Measurements from ENCODE around the gene MKX. TPM values are rescaled to one million over a fixed set of nuclear protein-coding genes. Genes with fewer than 3 reads are reported as not detected.

Gene MKX
- total RNA-seq, 4 donors from 2014 or later: 19.2 to 35.5 (median 23.7) TPM

DNA sequence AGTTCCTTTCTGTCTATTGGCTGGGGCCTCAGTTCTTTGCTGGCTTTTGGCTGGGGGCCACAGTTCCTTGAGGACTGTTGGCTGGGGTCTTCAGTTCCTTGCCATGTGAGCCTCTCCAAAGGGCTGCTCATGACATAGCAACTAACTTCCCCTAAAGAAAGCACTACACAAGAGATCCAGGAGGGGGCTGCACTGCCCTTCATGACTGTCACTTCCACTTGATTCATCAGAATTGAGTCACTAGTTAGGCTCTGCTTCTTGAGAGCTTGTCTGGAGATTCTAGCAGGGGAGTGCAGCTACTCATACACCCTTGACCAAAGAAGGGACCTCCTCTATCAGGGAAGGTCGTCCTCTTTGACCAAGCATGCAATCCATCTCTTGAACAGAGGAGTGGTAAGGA lies 38.0 kb upstream of the MKX start:
- WGBS: 46% methylated on average over 1 of the region's 1 CpG
- TF ChIP-seq POLR2A (IDR thresholded peaks at IDR 0.05; ENCODE audit: low read depth): no peak
- TF ChIP-seq EP300 (IDR thresholded peaks at IDR 0.05): no peak
- no peak for TF ChIP-seq POLR2AphosphoS5 (IDR thresholded peaks at IDR 0.05)
- TF ChIP-seq, protein P1, sequence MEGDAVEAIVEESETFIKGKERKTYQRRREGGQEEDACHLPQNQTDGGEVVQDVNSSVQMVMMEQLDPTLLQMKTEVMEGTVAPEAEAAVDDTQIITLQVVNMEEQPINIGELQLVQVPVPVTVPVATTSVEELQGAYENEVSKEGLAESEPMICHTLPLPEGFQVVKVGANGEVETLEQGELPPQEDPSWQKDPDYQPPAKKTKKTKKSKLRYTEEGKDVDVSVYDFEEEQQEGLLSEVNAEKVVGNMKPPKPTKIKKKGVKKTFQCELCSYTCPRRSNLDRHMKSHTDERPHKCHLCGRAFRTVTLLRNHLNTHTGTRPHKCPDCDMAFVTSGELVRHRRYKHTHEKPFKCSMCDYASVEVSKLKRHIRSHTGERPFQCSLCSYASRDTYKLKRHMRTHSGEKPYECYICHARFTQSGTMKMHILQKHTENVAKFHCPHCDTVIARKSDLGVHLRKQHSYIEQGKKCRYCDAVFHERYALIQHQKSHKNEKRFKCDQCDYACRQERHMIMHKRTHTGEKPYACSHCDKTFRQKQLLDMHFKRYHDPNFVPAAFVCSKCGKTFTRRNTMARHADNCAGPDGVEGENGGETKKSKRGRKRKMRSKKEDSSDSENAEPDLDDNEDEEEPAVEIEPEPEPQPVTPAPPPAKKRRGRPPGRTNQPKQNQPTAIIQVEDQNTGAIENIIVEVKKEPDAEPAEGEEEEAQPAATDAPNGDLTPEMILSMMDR (IDR thresholded peaks at IDR 0.05): peak in 1 of 3 experiments; percentile 14
- intact Hi-C loops (cut with DNase I): no loop called here
- Histone ChIP-seq H3K9me3 (peaks cover 0 to 6% (median 2%) of the 10 kb centered on the region in 4 donors), H3K4me1 (no peaks in the 10 kb centered on the region), H3K27me3 (no peaks in the 10 kb centered on the region), H3K27ac (replicated peaks in 1 of 4) (no peak overlapping the region), H3K4me3 (no peak overlapping the region), H3K36me3 (no peaks in the 10 kb centered on the region)
- no peak for DNase-seq (ENCODE audit: extremely low spot score)

DNA sequence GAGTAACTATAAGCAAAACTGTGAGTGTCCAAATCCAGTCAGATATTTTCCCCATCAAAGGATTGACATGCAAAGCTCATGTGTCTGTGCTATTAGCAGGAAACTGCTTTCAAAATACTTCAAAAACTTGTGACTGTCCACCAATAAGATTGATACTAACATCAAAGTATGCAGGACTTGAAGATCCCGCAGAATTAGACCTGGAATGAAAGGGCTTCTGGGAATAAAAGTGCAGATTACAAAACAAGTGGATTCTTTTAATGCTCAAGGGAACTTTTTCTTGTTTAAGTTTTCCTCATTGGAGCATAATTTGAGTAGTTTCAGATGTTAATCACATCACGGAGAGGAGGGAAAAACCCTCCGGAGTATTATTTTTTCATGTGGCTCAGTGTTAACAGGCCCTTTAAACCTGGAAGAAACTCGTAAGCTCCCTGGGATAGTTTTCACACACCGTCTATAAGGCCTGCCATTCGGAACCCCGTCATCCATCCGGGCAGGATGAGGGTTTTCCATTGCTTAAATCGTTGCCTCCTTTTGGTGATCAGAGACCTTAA lies 33.9 kb upstream of the MKX start:
- H3K27ac ChIP-seq (replicated peaks in 1 of 4): no peak overlapping the region
- no peaks in the 10 kb centered on the region for H3K36me3 ChIP-seq
- H3K27me3 ChIP-seq: no peaks in the 10 kb centered on the region
- peaks cover 0 to 6% (median 2%) of the 10 kb centered on the region in 4 donors for H3K9me3 ChIP-seq
- intact Hi-C loops (cut with DNase I): no loop called here
- TF ChIP-seq EP300 (IDR thresholded peaks at IDR 0.05) (no peak), POLR2A (IDR thresholded peaks at IDR 0.05; ENCODE audit: low read depth) (no peak), POLR2AphosphoS5 (IDR thresholded peaks at IDR 0.05) (no peak)
- TF ChIP-seq, protein P1 (IDR thresholded peaks at IDR 0.05): no peak
- WGBS: 67% methylated on average over 9 of the region's 9 CpGs
- H3K4me1 ChIP-seq: peaks cover 0 to 6% (median 4%) of the 10 kb centered on the region in 4 donors
- no peak for DNase-seq (ENCODE audit: extremely low spot score)
- H3K4me3 ChIP-seq: no peak overlapping the region

DNA sequence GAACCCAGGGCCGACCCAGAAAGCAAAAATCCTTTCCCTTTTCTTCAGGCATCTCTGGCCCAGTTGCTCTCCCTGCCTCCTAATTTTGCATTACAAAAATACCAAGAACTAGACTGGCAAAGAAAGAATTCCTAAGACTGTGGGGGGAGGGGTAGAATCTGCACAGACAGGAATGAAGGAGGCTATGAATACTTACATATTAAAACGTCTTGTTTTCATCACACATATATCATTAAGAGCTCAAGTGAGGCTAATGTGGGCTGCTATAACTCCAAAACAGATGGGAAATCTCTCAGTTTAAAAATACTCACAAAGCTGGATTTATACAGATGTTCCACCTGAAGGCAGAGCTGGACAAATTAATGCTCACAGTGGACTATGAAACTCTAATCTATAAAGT lies 29.2 kb upstream of the MKX start:
- no peak overlapping the region for H3K4me3 ChIP-seq
- no peak overlapping the region for H3K27ac ChIP-seq (replicated peaks in 1 of 4)
- no peak for TF ChIP-seq EP300 (IDR thresholded peaks at IDR 0.05)
- TF ChIP-seq, protein P1 (IDR thresholded peaks at IDR 0.05): no peak
- TF ChIP-seq POLR2A (IDR thresholded peaks at IDR 0.05; ENCODE audit: low read depth): no peak
- no peak for TF ChIP-seq POLR2AphosphoS5 (IDR thresholded peaks at IDR 0.05)
- no peaks in the 10 kb centered on the region for H3K27me3 ChIP-seq
- WGBS: 31% methylated on average over 2 of the region's 2 CpGs
- H3K36me3 ChIP-seq: no peaks in the 10 kb centered on the region
- no peaks in the 10 kb centered on the region for H3K9me3 ChIP-seq
- intact Hi-C loops (cut with DNase I): no loop called here
- no peak for DNase-seq (ENCODE audit: extremely low spot score)
- H3K4me1 ChIP-seq: peaks cover 0 to 19% (median 6%) of the 10 kb centered on the region in 4 donors

DNA sequence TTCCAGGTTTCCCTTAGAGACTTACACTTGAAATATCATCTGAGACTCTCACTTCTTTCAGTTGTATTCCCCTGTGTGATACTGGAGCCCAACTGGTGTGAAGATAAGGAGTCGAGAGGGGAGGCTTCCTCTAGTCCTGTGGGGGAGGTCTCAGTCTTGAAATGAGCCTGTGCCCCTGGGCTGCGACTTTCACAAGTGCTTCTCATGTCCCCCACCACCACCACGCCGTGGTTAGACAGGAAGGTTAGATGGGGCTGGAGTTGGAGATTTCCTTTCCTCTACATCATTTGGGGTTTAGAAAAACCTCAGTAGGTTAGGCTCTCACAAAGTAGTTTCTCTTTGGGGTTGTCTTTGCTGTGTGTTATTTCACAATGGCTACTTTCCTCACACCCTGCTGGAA lies 25.6 kb upstream of the MKX start:
- Histone ChIP-seq H3K4me1 (peaks cover 0 to 19% (median 6%) of the 10 kb centered on the region in 4 donors), H3K36me3 (no peaks in the 10 kb centered on the region), H3K27ac (replicated peaks in 1 of 4) (no peak overlapping the region), H3K27me3 (no peaks in the 10 kb centered on the region), H3K4me3 (no peak overlapping the region), H3K9me3 (no peaks in the 10 kb centered on the region)
- 57% methylated on average over 4 of the region's 4 CpGs for WGBS
- TF ChIP-seq POLR2A (IDR thresholded peaks at IDR 0.05; ENCODE audit: low read depth) (no peak), POLR2AphosphoS5 (IDR thresholded peaks at IDR 0.05) (no peak), EP300 (IDR thresholded peaks at IDR 0.05) (no peak)
- TF ChIP-seq, protein P1 (IDR thresholded peaks at IDR 0.05): no peak
- no peak for DNase-seq (ENCODE audit: extremely low spot score)
- intact Hi-C loops (cut with DNase I): no loop called here

DNA sequence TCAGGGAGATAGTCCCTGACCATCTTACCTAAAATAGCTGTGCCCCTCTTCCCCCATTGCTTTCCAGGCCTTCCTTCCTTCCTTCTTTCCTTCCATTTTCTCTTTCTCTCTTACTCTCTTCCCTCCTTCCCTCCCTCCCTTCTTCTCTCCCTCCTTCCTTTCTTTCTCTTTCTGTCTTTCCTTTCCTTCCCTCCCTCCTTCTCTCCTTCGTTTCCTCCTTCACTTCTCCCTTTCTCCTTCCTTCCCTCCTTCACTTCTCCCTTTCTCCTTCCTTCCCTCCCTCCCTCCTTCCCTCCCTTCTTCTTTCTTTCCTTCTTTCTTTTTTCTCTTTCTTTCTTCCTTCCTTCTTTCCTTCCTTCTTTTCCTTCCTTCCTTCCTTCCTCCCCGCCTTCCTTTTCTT lies 24.6 kb upstream of the MKX start:
- 82% methylated on average over 2 of the region's 2 CpGs for WGBS
- Histone ChIP-seq H3K27ac (replicated peaks in 1 of 4) (no peak overlapping the region), H3K36me3 (no peaks in the 10 kb centered on the region), H3K9me3 (no peaks in the 10 kb centered on the region), H3K27me3 (no peaks in the 10 kb centered on the region), H3K4me1 (peaks cover 0 to 19% (median 6%) of the 10 kb centered on the region in 4 donors), H3K4me3 (no peak overlapping the region)
- intact Hi-C loops (cut with DNase I): no loop called here
- DNase-seq (ENCODE audit: extremely low spot score): no peak
- TF ChIP-seq EP300 (IDR thresholded peaks at IDR 0.05) (no peak), POLR2A (IDR thresholded peaks at IDR 0.05; ENCODE audit: low read depth) (no peak), POLR2AphosphoS5 (IDR thresholded peaks at IDR 0.05) (no peak)
- TF ChIP-seq, protein P1 (IDR thresholded peaks at IDR 0.05): no peak

Data from esophagus muscularis mucosa (tissue), 4 donors.